Gastrocnemius medialis (tissue), 4 donors: ENCODE measurements around the gene DBH. TPM values are rescaled to one million over a fixed set of nuclear protein-coding genes. Genes with fewer than 3 reads are reported as not detected.

Source experiments
- ATAC-seq, 2 donors: fragments of 150-250 bp; one replicate each; pipeline ENCODE4 v1.9.1; 2016
- DNase-seq, 2 donors: peaks; one replicate each; pipeline ENCODE4 v3.0.0-alpha.2; 2019
- H3K27ac ChIP-seq, 4 donors: fragments of 200-600 bp; sonication (generic); 1 replicate in 1 of 4; 2 replicates in 3 of 4; pipeline ENCODE4 v1.5.1; 2016 to 2018; ENCODE audit warnings: mild to moderate bottlenecking in 2 of 4, moderate library complexity in 1 of 4
- H3K27me3 ChIP-seq, 3 donors: fragments of 200-600 bp; sonication (generic) in 2 of 3; 1 replicate in 1 of 3; 2 replicates in 2 of 3; pipeline versions ENCODE4 v1.5.1 to v1.6.0; 2016 to 2019; ENCODE audit warnings: mild to moderate bottlenecking in 1 of 3, moderate library complexity in 1 of 3
- H3K36me3 ChIP-seq, 2 donors: fragments of 200-600 bp; sonication (generic) in 1 of 2; one replicate each; pipeline ENCODE4 v1.5.1; 2017 to 2018
- H3K4me1 ChIP-seq, 2 donors: fragments of 200-600 bp; sonication (generic) in 1 of 2; one replicate each; pipeline ENCODE4 v1.5.1; 2016 to 2017; ENCODE audit warnings: mild to moderate bottlenecking in 2 of 2
- H3K4me3 ChIP-seq, 4 donors: fragments of 200-600 bp; sonication (generic) in 3 of 4; 1 replicate in 1 of 4; 2 replicates in 3 of 4; pipeline ENCODE4 v1.5.1; 2016 to 2019; ENCODE audit warnings: mild to moderate bottlenecking in 2 of 4
- H3K9me3 ChIP-seq, 3 donors: fragments of 200-600 bp; sonication (generic) in 2 of 3; 1 replicate in 1 of 3; 2 replicates in 2 of 3; pipeline ENCODE4 v1.5.1; 2016 to 2019
- CTCF ChIP-seq, 5 experiments: fragments of 450-650 bp in 3 of 5; fragments of 200-600 bp in 2 of 5; sonication (generic) in 2 of 5; IDR thresholded peaks in 4 of 5; conservative IDR thresholded peaks in 1 of 5; 1 replicate in 4 of 5; 2 replicates in 1 of 5; pipeline ENCODE4 v1.5.1; 2016 to 2019; ENCODE audit warnings: antibody characterized with exemption in 5 of 5, mild to moderate bottlenecking in 3 of 5, moderate library complexity in 3 of 5
- POLR2A ChIP-seq, 2 donors: fragments of 450-650 bp; IDR thresholded peaks; one replicate each; pipeline ENCODE4 v1.6.1; 2017; ENCODE audit warnings: antibody characterized with exemption in 2 of 2, mild to moderate bottlenecking in 2 of 2, moderate library complexity in 2 of 2
- in situ Hi-C, 4 donors: fragments of 200-750 bp; cut with MboI; loops; one replicate each; pipeline versions ENCODE4 v1.15.0 to v1.8.0; 2017; ENCODE audit warnings: low sequenced_read_pairs in 4 of 4
- intact Hi-C: fragments of 100-400 bp; cut with DNase I; formaldehyde crosslinking; loops from one replicate; pipeline ENCODE4 v1.15.1; 2023; ENCODE audit warnings: low total_unique reads
- total RNA-seq, 4 donors: library from RNA; depleted of rRNA; stranded (reverse); fragments of >200 nt; gene quantifications; one replicate each; pipeline versions ENCODE4 v1.1.0 to v1.2.3, GENCODE V29; 2016

DBH gene
- total RNA-seq, 4 donors from 2014 or later: not detected

- no peak overlapping the region for H3K27ac ChIP-seq
- intact Hi-C loops (no loop called here), in situ Hi-C loops (no loop called here)
- H3K36me3 ChIP-seq: no peaks in the 10 kb centered on the region
- no peak overlapping the region for H3K4me3 ChIP-seq
- H3K27me3 ChIP-seq: peaks cover 41 to 50% (median 41%) of the 10 kb centered on the region in 3 donors
- H3K9me3 ChIP-seq: peaks cover 0 to 5% (median 0%) of the 10 kb centered on the region in 3 donors
- no peak for DNase-seq
- ATAC-seq: no peak
- no peaks in the 10 kb centered on the region for H3K4me1 ChIP-seq
- no peak for TF ChIP-seq CTCF (IDR thresholded peaks at IDR 0.05 in 4 of 5, conservative IDR thresholded peaks at IDR 0.05 in 1 of 5)
- no peak for TF ChIP-seq POLR2A (IDR thresholded peaks at IDR 0.05)
These were observed 33.9 kb upstream of the DBH start for GRCh38 chr9:133602277-133602676.

- DNase-seq: no peak
- Histone ChIP-seq H3K27me3 (peaks cover 51 to 60% (median 51%) of the 10 kb centered on the region in 3 donors), H3K9me3 (no peaks in the 10 kb centered on the region), H3K27ac (no peak overlapping the region), H3K36me3 (no peaks in the 10 kb centered on the region), H3K4me3 (no peak overlapping the region), H3K4me1 (no peaks in the 10 kb centered on the region)
- no peak for TF ChIP-seq POLR2A (IDR thresholded peaks at IDR 0.05)
- no peak for TF ChIP-seq CTCF (IDR thresholded peaks at IDR 0.05 in 4 of 5, conservative IDR thresholded peaks at IDR 0.05 in 1 of 5)
- no peak for ATAC-seq
- in situ Hi-C loops (no loop called here), intact Hi-C loops (no loop called here)
These were observed 32.8 kb upstream of the DBH start for GRCh38 chr9:133603135-133603927.

DNA sequence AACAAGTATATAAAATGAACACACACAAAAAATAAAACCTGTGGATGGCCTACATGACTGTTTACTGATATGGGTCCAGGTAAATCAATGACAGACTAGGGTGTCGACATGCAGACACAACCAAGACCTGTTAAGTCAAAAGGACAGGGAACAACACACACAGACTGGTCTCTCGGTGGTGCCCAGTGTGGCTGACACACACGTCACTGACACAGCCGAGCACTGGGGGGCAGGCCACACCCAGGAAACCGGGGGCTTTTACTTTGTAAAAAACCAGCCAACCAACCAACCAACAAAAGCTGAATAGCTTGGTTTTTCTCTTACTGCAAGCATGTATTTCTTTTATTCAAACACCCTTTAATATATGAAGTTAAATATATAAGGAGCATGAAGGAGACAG, 31.9 kb upstream of the DBH start:
- H3K36me3 ChIP-seq: no peaks in the 10 kb centered on the region
- intact Hi-C loops: no loop called here
- no peak overlapping the region for H3K4me3 ChIP-seq
- H3K27ac ChIP-seq: no peak overlapping the region
- in situ Hi-C loops: no loop called here
- TF ChIP-seq POLR2A (IDR thresholded peaks at IDR 0.05): no peak
- no peak for TF ChIP-seq CTCF (IDR thresholded peaks at IDR 0.05 in 4 of 5, conservative IDR thresholded peaks at IDR 0.05 in 1 of 5)
- peaks cover 56 to 65% (median 57%) of the 10 kb centered on the region in 3 donors for H3K27me3 ChIP-seq
- no peak for ATAC-seq
- no peaks in the 10 kb centered on the region for H3K9me3 ChIP-seq
- no peaks in the 10 kb centered on the region for H3K4me1 ChIP-seq
- no peak for DNase-seq

GRCh38 chr9:133604856-133605255, 31.3 kb upstream of the DBH start:
- no peak for TF ChIP-seq CTCF (IDR thresholded peaks at IDR 0.05 in 4 of 5, conservative IDR thresholded peaks at IDR 0.05 in 1 of 5)
- no peak for TF ChIP-seq POLR2A (IDR thresholded peaks at IDR 0.05)
- DNase-seq (no peak), ATAC-seq (no peak)
- H3K4me1 ChIP-seq: no peaks in the 10 kb centered on the region
- peaks cover 57 to 65% (median 61%) of the 10 kb centered on the region in 3 donors for H3K27me3 ChIP-seq
- in situ Hi-C loops: no loop called here
- no peak overlapping the region for H3K27ac ChIP-seq
- H3K9me3 ChIP-seq: no peaks in the 10 kb centered on the region
- H3K4me3 ChIP-seq: no peak overlapping the region
- intact Hi-C loops: no loop called here
- no peaks in the 10 kb centered on the region for H3K36me3 ChIP-seq
